K562 (cell line): ENCODE data around the gene HRNR. TPM values are rescaled to one million over a fixed set of nuclear protein-coding genes. Genes with fewer than 3 reads are reported as not detected.

Source experiments
- BCOR ChIP-seq: fragments of 450-650 bp; IDR thresholded peaks from 2 replicates; pipeline ENCODE4 v1.6.1; 2016
- FOXA3 ChIP-seq, 2 experiments: fragments of 450-650 bp in 1 of 2; sonication (generic) in 1 of 2; formaldehyde crosslinking; IDR thresholded peaks in 1 of 2; conservative IDR thresholded peaks in 1 of 2; 2 replicates each; pipeline versions ENCODE4 v1.4.0 to v1.8.0; 2020 to 2022; ENCODE audit warnings: mild to moderate bottlenecking in 2 of 2, missing genetic modification reagents in 1 of 2
- MAZ ChIP-seq, 2 experiments: fragments of 450-650 bp in 1 of 2; sonication (generic) in 1 of 2; formaldehyde crosslinking; IDR thresholded peaks in 1 of 2; conservative IDR thresholded peaks in 1 of 2; 2 replicates each; pipeline versions ENCODE4 v1.4.0 to v1.5.0; 2020; ENCODE audit warnings: mild to moderate bottlenecking in 1 of 2, missing genetic modification reagents in 1 of 2
- MCM2 ChIP-seq: fragments of 450-650 bp; IDR thresholded peaks from 2 replicates; pipeline ENCODE4 v1.6.1; 2017; ENCODE audit warnings: low read depth, mild to moderate bottlenecking
- MNT ChIP-seq, 2 experiments: fragments of 450-650 bp; conservative IDR thresholded peaks; 2 replicates each; pipeline ENCODE4 v1.6.1; 2017; ENCODE audit warnings: mild to moderate bottlenecking in 2 of 2, moderate library complexity in 2 of 2
- NBN ChIP-seq: fragments of 450-650 bp; IDR thresholded peaks from 2 replicates; pipeline ENCODE4 v1.6.1; 2016; ENCODE audit warnings: low read depth, mild to moderate bottlenecking
- NFRKB ChIP-seq: fragments of 450-650 bp; IDR thresholded peaks from 2 replicates; pipeline ENCODE4 v1.6.1; 2016; ENCODE audit warnings: low read depth
- NR2C1 ChIP-seq, 2 experiments: fragments of 450-650 bp; IDR thresholded peaks; 2 replicates each; pipeline ENCODE4 v1.6.1; 2017; ENCODE audit warnings: mild to moderate bottlenecking in 2 of 2, antibody characterized with exemption in 1 of 2, inconsistent platforms in 1 of 2, missing compliant biosample characterization in 1 of 2, missing genetic modification characterization in 1 of 2
- POLR3A ChIP-seq: IDR thresholded peaks from 2 replicates; pipeline ENCODE4 v1.6.1; 2011; ENCODE audit warnings: borderline replicate concordance, mild to moderate bottlenecking, moderate library complexity; ENCODE audit not compliant: insufficient read length, insufficient read depth; ENCODE audit errors: extremely low read depth
- RAD21 ChIP-seq, 2 experiments: fragments of 250-450 bp in 1 of 2; fragments of 450-650 bp in 1 of 2; sonication (Bioruptor Pico) in 1 of 2; formaldehyde crosslinking in 1 of 2; IDR thresholded peaks in 1 of 2; conservative IDR thresholded peaks in 1 of 2; 2 replicates each; pipeline versions ENCODE4 v1.4.0 to v1.8.0; 2020 to 2022; ENCODE audit warnings: mild to moderate bottlenecking in 2 of 2, moderate library complexity in 1 of 2
- REST ChIP-seq, 2 experiments: fragments of 450-650 bp; formaldehyde crosslinking in 1 of 2; IDR thresholded peaks; 2 replicates each; pipeline versions ENCODE4 v1.4.0 to v1.6.1; 2014 to 2020; ENCODE audit warnings: mild to moderate bottlenecking in 2 of 2, borderline replicate concordance in 1 of 2, low read depth in 1 of 2
- STAG1 ChIP-seq: sonication (generic); formaldehyde crosslinking; IDR thresholded peaks from 2 replicates; pipeline ENCODE4 v1.5.0; 2020; ENCODE audit warnings: missing genetic modification reagents, borderline replicate concordance
- SUPT5H ChIP-seq: fragments of 450-650 bp; IDR thresholded peaks from 2 replicates; pipeline ENCODE4 v1.6.1; 2016
- TAF7 ChIP-seq: fragments of 450-650 bp; IDR thresholded peaks from 2 replicates; pipeline ENCODE4 v1.6.1; 2016; ENCODE audit warnings: missing genetic modification characterization, missing compliant biosample characterization
- TGIF2 ChIP-seq: sonication (generic); formaldehyde crosslinking; IDR thresholded peaks from 2 replicates; pipeline ENCODE4 v1.8.1; 2022; ENCODE audit warnings: mild to moderate bottlenecking, missing genetic modification reagents, moderate library complexity
- ZBTB17 ChIP-seq: fragments of 450-650 bp; formaldehyde crosslinking; IDR thresholded peaks from 2 replicates; pipeline ENCODE4 v1.4.0; 2020; ENCODE audit warnings: mild to moderate bottlenecking
- ZNF41 ChIP-seq: fragments of 250-450 bp; sonication (Bioruptor Pico); conservative IDR thresholded peaks from 2 replicates; pipeline ENCODE4 v1.4.0; 2020; ENCODE audit warnings: mild to moderate bottlenecking
- polyA plus RNA-seq, 8 experiments: library from polyadenylated mRNA; depleted of rRNA in 4 of 8; stranded (reverse) in 5 of 8; unstranded in 3 of 8; fragments of >200 nt; fragmentation: Nextera tagmentation in 2 of 8; fragmentation: Illumina TruSeq in 1 of 8; extraction: Ambion mirVana in 2 of 8; extraction: Trizol in 1 of 8; gene quantifications; 2 replicates each; pipeline versions ENCODE4 v1.2.1 to v1.2.3, GENCODE V29; 2011 to 2014; ENCODE audit warnings: inconsistent platforms in 1 of 8, missing spikeins in 1 of 8
- total RNA-seq, 7 experiments: library from RNA; depleted of rRNA in 6 of 7; stranded (reverse); fragments of >200 nt in 6 of 7; fragmentation: Illumina TruSeq in 2 of 7; extraction: Trizol in 2 of 7; gene quantifications; 2 replicates each; pipeline versions ENCODE4 v1.2.1 to v1.2.3, GENCODE V29; 2011 to 2021; ENCODE audit warnings: low replicate concordance in 1 of 7

HRNR gene
- total and polyA plus RNA-seq, 9 of the 15 experiments (the other 6 are each of a cell fraction or from before 2014, with no cell fraction given): not detected

- TF ChIP-seq REST (IDR thresholded peaks at IDR 0.05; ENCODE audit: borderline replicate concordance): peak; percentile 77; the same call in 1 of the 2 replicates
- TF ChIP-seq REST (CRISPR knock-in tag; IDR thresholded peaks at IDR 0.05; ENCODE audit: low read depth): no peak
- TF ChIP-seq SUPT5H: no peak
- TF ChIP-seq NBN: no peak
- no peak for TF ChIP-seq NFRKB
- TF ChIP-seq ZBTB17 (CRISPR knock-in tag): no peak
- peak; percentile 89 to 93 for TF ChIP-seq RAD21 (CRISPR knock-in tag; conservative IDR thresholded peaks at IDR 0.05 in 1 of 2, IDR thresholded peaks at IDR 0.05 in 1 of 2)
- peak in 1 of 2 experiments; percentile 65; a peak in 1 of 4 replicates for TF ChIP-seq FOXA3 (CRISPR knock-in tag; conservative IDR thresholded peaks at IDR 0.05 in 1 of 2, IDR thresholded peaks at IDR 0.05 in 1 of 2)
- TF ChIP-seq POLR3A: no peak
- TF ChIP-seq BCOR: 0 out of 2 replicates have a peak, but pooled peaks have one; percentile 45
- no peak for TF ChIP-seq NR2C1 (IDR thresholded peaks at IDR 0.05)
- TF ChIP-seq NR2C1 (tag; IDR thresholded peaks at IDR 0.05): no peak
- TF ChIP-seq MNT (conservative IDR thresholded peaks at IDR 0.05): no peak
- TF ChIP-seq TAF7 (tag): no peak
- TF ChIP-seq MAZ (CRISPR knock-in tag; conservative IDR thresholded peaks at IDR 0.05 in 1 of 2, IDR thresholded peaks at IDR 0.05 in 1 of 2): 0 out of 4 replicates have a peak, but pooled peaks of 1 of the 2 experiments have one; percentile 25
- TF ChIP-seq MCM2: no peak
- no peak for TF ChIP-seq TGIF2 (CRISPR knock-in tag)
- peak; percentile 33; the same call in 1 of the 2 replicates for TF ChIP-seq STAG1
- no peak for TF ChIP-seq ZNF41 (CRISPR knock-in tag)
Measured at GRCh38 chr1:152185544-152186391, 38.2 kb downstream of the HRNR start (continued).
